GM23248 (cell line): ENCODE measurements around the gene GAB3.

Source experiments
- EZH2 ChIP-seq: fragments of 200-600 bp; sonication (generic); IDR thresholded peaks from 2 replicates; pipeline ENCODE4 v1.6.1; 2018; ENCODE audit warnings: antibody characterized with exemption, mild to moderate bottlenecking; ENCODE audit not compliant: insufficient read depth, poor library complexity, severe bottlenecking
- EZH2phosphoT487 ChIP-seq: fragments of 200-600 bp; sonication (generic); IDR thresholded peaks from 2 replicates; pipeline ENCODE4 v1.6.1; 2018; ENCODE audit warnings: antibody characterized with exemption, moderate library complexity, mild to moderate bottlenecking, low read depth; ENCODE audit not compliant: insufficient read depth

- TF ChIP-seq EZH2phosphoT487 (no peak), EZH2 (no peak)
These were observed at the start of gene GAB3 for GRCh38 chrX:154750301-154751202.
